IMR-90 (cell line): ENCODE data around the gene BCO2.

Experiments
- MAZ ChIP-seq: IDR thresholded peaks from 2 replicates; pipeline ENCODE4 v1.6.1; 2012; ENCODE audit warnings: low read depth, mild to moderate bottlenecking, low read length, improper control_type of control experiment, moderate library complexity, borderline replicate concordance
- POLR2A ChIP-seq: IDR thresholded peaks from 2 replicates; pipeline ENCODE4 v1.6.1; 2012; ENCODE audit warnings: mild to moderate bottlenecking, low read depth, low read length
- RFX5 ChIP-seq: IDR thresholded peaks from 2 replicates; pipeline ENCODE4 v1.8.0; 2012; ENCODE audit warnings: low read depth, mild to moderate bottlenecking, low read length, moderate library complexity
- TF ChIP-seq, protein P1 (sequence below): conservative IDR thresholded peaks from 2 replicates; pipeline ENCODE4 v1.5.1; 2012; ENCODE audit warnings: mild to moderate bottlenecking, low read depth, low read length, improper control_type of control experiment

- TF ChIP-seq, protein P1, sequence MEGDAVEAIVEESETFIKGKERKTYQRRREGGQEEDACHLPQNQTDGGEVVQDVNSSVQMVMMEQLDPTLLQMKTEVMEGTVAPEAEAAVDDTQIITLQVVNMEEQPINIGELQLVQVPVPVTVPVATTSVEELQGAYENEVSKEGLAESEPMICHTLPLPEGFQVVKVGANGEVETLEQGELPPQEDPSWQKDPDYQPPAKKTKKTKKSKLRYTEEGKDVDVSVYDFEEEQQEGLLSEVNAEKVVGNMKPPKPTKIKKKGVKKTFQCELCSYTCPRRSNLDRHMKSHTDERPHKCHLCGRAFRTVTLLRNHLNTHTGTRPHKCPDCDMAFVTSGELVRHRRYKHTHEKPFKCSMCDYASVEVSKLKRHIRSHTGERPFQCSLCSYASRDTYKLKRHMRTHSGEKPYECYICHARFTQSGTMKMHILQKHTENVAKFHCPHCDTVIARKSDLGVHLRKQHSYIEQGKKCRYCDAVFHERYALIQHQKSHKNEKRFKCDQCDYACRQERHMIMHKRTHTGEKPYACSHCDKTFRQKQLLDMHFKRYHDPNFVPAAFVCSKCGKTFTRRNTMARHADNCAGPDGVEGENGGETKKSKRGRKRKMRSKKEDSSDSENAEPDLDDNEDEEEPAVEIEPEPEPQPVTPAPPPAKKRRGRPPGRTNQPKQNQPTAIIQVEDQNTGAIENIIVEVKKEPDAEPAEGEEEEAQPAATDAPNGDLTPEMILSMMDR = no peak
- TF ChIP-seq POLR2A (no peak), MAZ (no peak), RFX5 (no peak)
Measured at GRCh38 chr11:112225753-112226061, 50.4 kb downstream of the BCO2 start.
